ENCODE data around the gene PSORS1C1.

GRCh38 chr6:31112478-31112877 is 2.1 kb upstream of the PSORS1C1 start, which contains the start of gene C6orf15:
- TF ChIP-seq POLR2AphosphoS5 (IDR thresholded peaks at IDR 0.05; ENCODE audit: low read depth, low read length) = no peak
- no peak for TF ChIP-seq MAX (IDR thresholded peaks at IDR 0.05; ENCODE audit: low read depth)
- no peak for TF ChIP-seq CTCF (IDR thresholded peaks at IDR 0.05)
- no peak for TF ChIP-seq FOXJ3 (CRISPR knock-in tag; IDR thresholded peaks at IDR 0.05)
- TF ChIP-seq REST (IDR thresholded peaks at IDR 0.05; ENCODE audit: low read depth, low read length) = no peak
- no peak for TF ChIP-seq YY1 (IDR thresholded peaks at IDR 0.05; ENCODE audit: low read depth)
- no peak for TF ChIP-seq RCOR1 (IDR thresholded peaks at IDR 0.05; ENCODE audit: low read length)
- TF ChIP-seq FOXM1 (IDR thresholded peaks at IDR 0.05; ENCODE audit: low read depth) = no peak
- no peak for TF ChIP-seq CHD2 (IDR thresholded peaks at IDR 0.05; ENCODE audit: low read length, partially characterized antibody)
- no peak for TF ChIP-seq GABPA (IDR thresholded peaks at IDR 0.05; ENCODE audit: low read depth)
